NCI-H128 (cell line): Measurements from ENCODE around the gene BMAL2.

Experiments used
- DNase-seq: peaks from one replicate; lab custom pipeline; 2025; ENCODE audit not compliant: unreplicated experiment; lab: John Stamatoyannopoulos, UW

The BMAL2 gene

DNA sequence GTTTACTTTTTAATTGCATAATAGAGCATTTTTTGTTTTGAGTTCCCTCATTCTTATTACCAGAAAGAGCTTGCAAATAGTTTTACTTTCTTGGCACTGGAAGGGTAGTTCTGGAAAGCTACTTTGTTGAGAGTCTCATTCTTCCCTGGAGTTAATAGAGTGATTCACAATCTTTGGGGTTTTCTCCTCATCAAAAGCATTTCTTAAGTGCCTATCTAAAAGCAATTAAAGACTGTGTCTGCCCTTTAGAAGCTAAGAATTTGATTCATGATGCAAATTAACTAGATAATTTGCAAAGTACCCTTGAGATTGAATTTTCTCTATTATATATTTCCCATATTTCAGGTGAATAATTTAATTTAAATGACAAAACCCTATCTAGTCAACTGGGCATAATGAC, 8.1 kb upstream of the BMAL2 start:
- DNase-seq, result no peak

- DNase-seq, result no peak
Measured at GRCh38 chr12:27330846-27331245, 1.8 kb upstream of the BMAL2 start.

GRCh38 chr12:27331291-27331926, 1.2 kb upstream of the BMAL2 start:
- no peak for DNase-seq

DNA sequence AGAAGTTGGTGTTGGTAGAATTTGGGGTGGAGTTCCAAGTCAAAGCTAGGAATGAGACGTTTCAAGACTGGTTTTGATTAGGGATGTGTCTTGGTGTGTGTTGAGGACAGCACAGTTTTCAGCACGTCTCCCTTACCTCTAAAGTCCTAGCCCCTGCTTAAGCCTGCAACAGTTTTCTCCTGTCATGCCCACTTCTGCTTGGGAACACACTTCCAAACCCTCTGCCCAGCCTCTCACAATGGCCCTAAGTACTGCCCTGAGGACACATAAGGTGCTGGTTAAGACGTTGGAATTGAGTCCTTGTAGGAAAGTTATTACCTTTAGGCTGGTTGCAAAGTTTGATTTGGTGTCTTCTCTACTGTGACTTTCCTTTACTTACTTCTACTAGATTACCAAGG, 710 bp upstream of the BMAL2 start:
- DNase-seq, result no peak

DNA sequence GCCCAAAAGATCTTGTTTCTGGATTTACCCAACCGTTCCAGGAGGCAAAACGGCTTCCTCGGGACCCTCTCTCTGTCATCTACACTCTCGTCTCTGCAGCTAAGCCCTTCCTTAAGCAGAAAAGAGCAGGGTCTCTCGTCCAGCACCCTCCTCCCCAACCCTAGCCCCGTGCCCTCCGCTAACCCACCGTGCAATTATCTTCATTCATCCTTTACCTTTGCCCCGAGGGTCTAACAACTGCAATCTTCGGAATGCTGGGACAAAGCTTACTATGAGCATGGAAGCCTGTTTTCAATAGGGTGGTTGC, 276 bp upstream of the BMAL2 start:
- DNase-seq, result no peak

- no peak for DNase-seq
Measured at GRCh38 chr12:27333403-27334009, 870 bp downstream of the BMAL2 start.

DNA sequence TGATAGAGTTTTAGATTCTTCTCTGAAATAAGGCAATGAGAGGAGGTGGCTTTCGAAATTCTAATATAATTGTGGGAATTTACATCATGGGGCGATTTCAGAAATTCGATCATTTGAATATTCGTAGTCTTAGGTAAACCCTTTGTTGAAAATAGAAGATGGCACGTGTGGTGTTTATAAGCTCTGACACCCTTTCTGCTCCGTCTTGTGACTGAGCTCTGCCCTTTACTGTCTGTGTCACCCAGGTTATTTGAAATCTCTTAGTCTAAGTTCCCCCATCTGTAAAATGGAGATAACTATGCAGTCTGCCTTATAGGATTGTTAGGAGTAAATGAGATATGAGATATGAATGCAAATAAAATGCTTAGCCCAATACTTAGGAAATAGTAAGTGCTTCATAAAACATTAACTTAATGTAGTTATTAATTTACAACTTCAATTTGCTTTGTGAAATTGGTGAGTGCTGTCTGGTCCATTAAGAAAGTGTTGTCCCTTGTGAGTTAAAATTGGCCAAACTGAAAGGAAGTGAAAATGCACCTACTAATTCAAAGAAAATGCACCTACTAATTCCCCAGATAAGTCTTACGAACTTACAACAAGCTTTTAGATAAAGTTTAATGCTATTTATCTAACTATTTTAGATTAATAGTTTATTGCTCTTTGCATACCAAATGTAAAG, 1.5 kb downstream of the BMAL2 start:
- no peak for DNase-seq

- DNase-seq, result no peak
Measured at GRCh38 chr12:27334721-27335082, 2.1 kb downstream of the BMAL2 start.

DNA sequence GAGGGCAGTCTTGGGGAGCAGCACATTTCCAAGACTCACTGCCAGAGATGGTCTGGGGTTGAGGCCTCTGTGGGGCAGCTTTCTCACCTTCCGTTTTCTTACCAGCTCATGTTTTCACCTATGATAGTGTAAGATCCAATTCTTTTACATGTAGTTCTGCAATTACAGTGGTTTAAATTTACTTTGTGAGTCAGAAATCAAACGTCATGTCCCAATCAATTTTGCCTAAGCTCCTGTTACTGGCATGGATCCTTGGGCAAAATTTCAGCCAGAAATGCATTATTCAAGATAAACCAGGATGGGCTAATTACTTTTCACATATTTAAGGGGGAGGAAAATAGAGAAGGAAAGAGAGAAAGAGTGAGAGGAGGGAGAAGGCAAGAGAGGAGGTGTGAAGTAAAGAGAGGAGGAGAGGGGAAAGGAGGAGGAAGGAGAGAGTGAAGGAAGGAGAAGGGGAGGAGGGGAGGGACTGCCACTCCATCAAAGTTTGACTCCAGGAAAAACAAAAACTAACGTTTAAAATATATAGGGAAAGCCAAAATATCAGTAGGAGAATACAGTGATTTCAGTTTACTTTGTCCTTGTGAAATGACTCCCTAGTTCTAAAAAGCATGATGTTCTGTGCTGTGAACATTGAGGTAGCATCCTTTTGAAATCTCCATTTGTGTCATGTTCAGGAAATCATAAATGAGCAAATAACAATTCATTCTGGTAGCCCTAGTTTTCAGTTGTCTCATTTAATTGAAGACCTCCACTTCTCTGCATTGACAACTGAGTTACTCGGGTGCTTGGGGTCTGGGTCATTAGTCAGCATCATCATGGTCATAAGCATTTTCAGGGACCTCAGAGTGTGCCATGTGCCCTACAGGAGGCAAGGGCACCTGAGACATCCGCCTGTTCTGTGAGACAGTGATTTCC, 3.0 kb downstream of the BMAL2 start:
- no peak for DNase-seq

- no peak for DNase-seq
Measured at GRCh38 chr12:27336282-27336653, 3.6 kb downstream of the BMAL2 start.

DNA sequence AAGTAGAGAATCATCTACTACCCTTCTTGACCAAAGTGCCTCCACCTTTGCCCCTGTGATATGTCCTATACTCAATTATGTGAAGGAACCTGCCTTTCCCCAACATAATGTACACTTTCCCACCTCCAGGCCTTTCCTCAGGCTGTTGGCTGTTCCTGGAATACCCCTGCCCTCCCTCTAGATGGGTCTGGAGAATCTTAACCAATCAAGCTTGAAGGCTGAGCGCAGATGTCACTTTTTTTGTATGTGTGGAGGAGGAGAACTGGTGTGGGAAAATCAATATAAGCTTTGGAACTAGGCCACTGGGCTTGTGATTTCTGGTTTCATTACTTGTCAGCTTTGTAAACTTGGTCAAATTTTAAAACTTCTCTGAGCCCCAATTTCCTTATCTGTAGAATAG, 4.7 kb downstream of the BMAL2 start:
- DNase-seq, result no peak

DNA sequence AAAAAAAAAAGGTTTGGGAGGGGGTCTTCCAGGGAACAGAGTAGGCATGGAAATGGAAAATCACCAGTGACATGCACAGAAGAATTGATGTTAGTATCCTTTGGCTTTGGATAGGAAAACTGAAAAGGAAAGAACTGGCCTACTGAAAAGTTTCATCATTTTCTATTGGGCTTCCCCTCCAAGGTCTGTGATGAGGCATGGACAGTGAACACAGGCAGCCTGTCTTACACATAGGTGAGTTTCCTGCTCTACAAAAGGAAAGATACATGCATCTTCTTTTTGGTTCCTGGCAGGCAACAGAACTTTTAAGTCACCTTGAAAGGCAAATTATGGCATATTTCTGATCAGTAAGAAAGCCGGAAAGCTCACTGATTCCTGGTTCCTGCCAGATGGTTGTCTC, 5.8 kb downstream of the BMAL2 start:
- DNase-seq, result no peak

DNA sequence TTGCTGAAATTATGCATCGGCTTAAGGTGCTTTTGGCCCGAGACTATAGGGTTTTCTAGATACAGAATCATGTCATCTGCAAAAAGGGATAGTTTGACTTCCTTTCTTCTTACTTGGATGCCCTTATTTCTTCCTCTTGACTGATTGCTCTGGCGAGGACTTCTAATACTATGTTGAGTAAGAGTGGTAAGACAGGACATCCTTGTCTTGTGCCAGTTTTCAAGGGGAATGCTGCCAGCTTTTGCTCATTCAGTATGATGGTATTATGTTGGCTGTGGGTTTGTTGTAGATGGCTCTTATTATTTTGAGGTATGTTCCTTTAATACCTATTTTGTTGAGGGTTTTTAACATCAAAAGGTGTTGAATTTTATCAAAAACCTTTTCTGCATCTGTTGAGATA, 8.3 kb downstream of the BMAL2 start:
- no peak for DNase-seq

DNA sequence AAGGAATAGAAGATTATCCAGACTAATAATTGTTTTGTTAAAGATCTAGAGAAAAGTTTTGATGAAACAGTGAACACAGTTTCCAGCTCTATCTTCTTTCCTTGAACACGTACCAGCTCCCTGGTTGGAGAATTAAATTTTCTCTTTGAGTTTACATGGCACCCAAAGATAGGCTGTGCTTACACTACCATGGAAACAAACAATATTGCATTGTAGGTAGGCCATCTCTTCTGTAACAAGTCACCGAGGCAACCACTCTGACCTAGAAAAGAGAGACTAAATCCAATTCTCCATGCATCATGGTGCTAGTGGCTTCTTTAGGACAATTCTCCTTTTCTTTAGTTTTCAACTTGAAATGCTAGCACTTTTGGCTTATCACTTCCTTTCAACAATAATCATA, 9.9 kb downstream of the BMAL2 start:
- no peak for DNase-seq

- DNase-seq, result no peak
Measured at GRCh38 chr12:27343255-27344000, 10.8 kb downstream of the BMAL2 start.

DNA sequence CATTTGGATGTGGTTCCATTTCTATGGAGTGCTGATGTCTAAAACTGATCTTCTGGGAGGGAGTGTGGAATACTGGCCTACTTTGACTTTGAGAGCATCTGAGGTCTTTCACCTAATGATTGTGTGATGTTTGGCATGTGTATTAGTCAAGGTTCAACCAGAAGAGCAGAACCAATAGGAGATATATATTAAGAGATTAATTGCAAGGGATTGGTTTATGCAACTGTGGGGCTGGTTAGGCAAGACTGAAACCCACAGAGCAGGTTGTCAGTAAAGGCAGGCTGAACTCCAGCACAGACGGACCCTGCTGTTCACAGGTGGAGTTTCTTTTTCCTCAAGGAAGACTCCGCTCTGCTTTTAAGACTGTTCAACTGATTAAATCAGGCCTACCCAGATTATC, 11.6 kb downstream of the BMAL2 start:
- no peak for DNase-seq

- no peak for DNase-seq
Measured at GRCh38 chr12:27344760-27345159, 12.1 kb downstream of the BMAL2 start.

DNA sequence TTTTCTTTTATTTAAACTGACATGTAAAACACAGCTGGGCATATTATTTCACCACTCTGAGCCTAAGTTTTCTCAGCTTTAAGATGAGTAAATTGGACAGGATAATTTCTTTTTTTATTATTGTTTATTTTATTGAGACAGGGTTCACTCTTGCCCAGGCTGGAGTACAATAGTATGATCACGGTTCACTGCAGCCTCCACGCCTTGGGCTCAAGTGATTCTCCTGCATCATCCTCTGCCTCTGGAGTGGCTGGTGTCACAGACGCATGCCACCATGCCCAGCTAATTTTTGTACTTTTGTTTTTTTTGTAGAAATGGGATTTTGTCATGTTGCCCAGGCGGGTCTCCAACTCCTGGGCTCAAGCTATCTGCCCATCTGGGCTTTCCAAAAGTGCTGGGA, 12.7 kb downstream of the BMAL2 start:
- no peak for DNase-seq

DNA sequence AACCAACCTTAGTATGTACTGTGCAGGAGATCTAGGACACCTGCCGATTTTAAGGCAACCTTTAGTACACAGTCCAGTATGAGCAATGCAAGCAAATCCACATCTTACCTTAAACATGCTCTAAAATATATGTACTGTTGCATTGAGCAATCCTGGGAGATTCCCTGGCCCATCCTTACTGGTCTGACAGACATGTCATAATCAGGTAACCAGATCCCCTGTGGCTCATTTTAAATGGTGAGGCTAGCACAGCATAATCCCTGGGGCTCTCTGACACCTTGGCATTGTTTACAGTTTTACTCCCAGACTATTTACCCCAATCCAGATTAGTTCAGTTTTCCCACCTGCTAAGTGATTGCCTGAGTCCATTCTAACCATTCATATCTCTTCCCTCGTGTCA, 15.1 kb downstream of the BMAL2 start:
- no peak for DNase-seq

DNA sequence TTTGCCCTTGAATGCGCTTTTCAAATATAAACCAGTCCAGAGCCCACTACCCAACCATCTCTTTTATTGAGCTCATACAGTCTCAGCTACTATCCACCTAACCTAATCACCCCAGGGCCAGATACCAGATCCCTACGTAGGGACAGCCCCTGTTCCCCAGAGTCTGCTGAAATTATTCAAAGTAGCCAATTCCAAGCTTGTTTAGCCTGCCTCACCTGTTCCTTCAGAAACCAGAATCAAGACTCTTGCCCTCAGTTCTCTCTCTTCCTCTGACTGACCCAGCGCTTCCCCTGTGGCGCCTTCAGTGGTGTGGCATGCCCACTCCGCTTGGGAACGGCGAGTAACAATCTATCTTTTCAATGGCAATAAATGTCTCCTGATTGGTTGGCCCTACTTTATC, 18.8 kb downstream of the BMAL2 start:
- DNase-seq, result no peak

DNA sequence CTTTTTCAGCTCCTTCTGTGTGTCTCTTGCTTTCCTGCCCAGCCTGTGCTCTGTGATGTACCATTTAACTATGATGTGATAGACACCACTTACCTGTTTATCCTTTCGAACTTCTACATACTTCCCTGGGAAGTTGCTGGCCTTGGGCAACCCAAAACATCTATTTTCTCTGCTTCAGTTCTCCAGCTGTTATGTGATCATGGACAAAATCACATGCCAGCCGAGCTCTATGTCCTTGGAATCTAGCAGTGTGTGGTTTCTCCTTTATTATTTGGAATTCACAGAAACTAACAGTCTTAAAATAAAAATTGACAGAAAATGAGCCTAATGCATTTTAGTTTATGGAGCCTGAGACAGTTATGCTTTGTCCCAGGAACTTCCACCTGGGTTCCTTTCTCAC, 22.9 kb downstream of the BMAL2 start:
- no peak for DNase-seq
